Skeletal muscle satellite cell (primary cell): ENCODE results near the gene ZBTB3.
"Not testable (repeated sequence)": the region's sequence is repeated elsewhere in the genome, so short reads cannot be mapped to it uniquely, and the experiment has no call there.

Experiments
- H3K27me3 ChIP-seq: 2 replicates; pipeline ENCODE4 v1.7.0; 2013; ENCODE audit warnings: low read length; ENCODE audit not compliant: control insufficient read depth, insufficient read depth
- H3K36me3 ChIP-seq: 2 replicates; pipeline ENCODE4 v1.7.0; 2013; ENCODE audit warnings: mild to moderate bottlenecking, control low read depth, low read length; ENCODE audit not compliant: insufficient read depth
- H3K4me1 ChIP-seq: 2 replicates; pipeline ENCODE4 v1.7.0; 2013; ENCODE audit warnings: low read length; ENCODE audit not compliant: control insufficient read depth, insufficient read depth
- H3K4me2 ChIP-seq: 2 replicates; pipeline ENCODE4 v1.7.0; 2013; ENCODE audit warnings: mild to moderate bottlenecking, low read length
- H3K4me3 ChIP-seq: 2 replicates; pipeline ENCODE4 v1.7.0; 2013; ENCODE audit warnings: low read length
- H3K9ac ChIP-seq: 2 replicates; pipeline ENCODE4 v1.7.0; 2013; ENCODE audit warnings: mild to moderate bottlenecking, low read depth, low read length, moderate library complexity
- H3K9me3 ChIP-seq: replicated peaks from 2 replicates; pipeline ENCODE4 v1.7.0; 2013; ENCODE audit warnings: mild to moderate bottlenecking, control low read depth, low read length

The ZBTB3 gene

DNA sequence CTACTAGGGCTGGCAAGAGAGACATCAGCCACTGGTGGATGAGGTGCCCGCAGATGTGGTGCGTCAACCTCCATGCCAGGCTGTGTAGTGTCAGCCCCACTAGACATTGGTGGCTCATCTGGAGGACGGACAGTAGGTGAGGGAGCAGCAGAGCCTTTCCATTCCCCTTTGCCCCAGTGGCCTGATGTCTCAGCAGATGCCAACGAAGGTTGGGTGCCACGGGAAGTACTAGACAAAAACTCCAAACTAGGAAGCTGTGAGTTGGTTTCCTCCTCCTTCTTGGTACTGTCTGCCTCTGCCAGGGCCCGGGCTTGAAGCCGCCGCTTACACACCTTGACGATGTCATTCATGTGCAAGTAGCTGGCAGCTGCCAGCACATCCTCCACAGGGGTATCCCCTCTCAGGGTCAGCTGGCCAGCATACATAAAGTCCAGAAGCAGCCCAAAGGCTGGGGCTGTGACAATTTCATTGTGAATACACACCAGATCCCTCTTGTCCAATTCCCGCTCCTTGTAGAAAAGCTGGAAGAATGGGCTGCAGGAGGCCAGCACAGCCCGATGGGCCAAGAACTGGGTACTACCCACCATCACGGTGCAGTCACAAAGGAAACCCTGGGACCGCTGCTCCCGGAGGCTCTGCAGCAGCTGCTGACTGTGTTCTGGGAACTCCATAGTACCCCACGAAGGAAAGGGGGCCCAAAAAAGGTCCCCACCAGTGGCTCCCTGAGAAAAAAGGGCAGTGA is 795 bp downstream of the ZBTB3 start:
- H3K4me3 ChIP-seq = peak overlapping the region; percentile 75
- no peaks in the 10 kb centered on the region for H3K27me3 ChIP-seq
- H3K36me3 ChIP-seq = no peaks in the 10 kb centered on the region
- H3K4me1 ChIP-seq = peaks cover 6% of the 10 kb centered on the region
- H3K9me3 ChIP-seq = no peaks in the 10 kb centered on the region
- H3K4me2 ChIP-seq = peak overlapping the region; percentile 55
- peak overlapping the region; percentile 84 for H3K9ac ChIP-seq

GRCh38 chr11:62752177-62752785 is 1.7 kb downstream of the ZBTB3 start:
- Histone ChIP-seq H3K9ac (no peak overlapping the region), H3K4me1 (peaks cover 6% of the 10 kb centered on the region), H3K9me3 (no peaks in the 10 kb centered on the region), H3K27me3 (no peaks in the 10 kb centered on the region), H3K4me2 (no peak overlapping the region), H3K36me3 (no peaks in the 10 kb centered on the region), H3K4me3 (no peak overlapping the region)

DNA sequence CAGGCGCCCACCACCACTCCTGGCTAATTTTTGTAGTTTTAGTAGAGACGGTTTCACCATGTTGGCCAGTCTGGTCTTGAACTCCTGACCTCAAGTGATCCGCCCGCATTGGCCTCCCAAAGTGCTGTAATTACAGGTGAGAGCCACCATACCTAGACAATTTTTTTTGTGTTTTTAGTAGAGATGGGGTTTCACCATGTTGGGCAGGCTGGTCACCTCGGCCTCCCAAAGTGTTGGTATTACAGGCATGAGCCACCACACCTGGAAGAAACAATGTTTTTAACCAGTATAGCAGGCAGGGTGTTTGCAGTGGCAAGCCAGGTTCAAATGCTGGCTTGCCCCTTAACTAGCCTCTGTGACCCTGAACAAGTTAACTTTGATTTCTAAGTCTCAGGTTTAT is 4.0 kb downstream of the ZBTB3 start:
- not testable (repeated sequence) for H3K4me2 ChIP-seq, H3K36me3 ChIP-seq, H3K9ac ChIP-seq, H3K4me1 ChIP-seq, H3K4me3 ChIP-seq, H3K9me3 ChIP-seq, H3K27me3 ChIP-seq

DNA sequence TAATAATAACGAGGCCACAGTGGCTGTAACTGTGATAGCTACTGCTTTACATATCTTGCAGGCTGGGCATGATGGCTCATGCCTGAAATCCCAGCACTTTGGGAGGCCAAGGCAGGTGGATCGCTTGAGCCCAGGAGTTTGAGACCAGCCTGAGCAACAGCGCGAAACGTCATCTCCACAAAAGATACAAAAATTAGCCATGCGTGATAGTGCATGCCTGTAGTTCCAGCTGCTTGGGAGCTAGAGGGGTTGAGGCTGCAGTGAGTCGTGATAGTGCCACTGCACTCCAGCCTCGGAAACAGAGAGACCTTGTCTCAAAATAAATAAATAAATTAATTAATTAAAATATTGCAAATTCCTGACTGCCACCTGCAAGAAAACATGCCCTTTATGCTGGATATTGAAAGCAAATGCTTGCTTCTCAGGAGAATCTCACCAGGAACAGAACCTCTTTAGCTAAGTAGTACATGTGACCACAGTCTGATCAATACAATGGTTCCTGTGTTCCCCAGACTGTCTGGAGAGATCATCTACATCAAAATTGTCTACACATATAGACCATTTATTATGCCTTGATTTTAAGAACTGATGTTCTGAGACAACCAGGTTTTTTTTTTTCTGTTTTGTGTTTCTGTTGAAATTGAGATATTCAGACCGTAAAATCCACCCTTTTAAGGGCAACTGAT is 6.3 kb downstream of the ZBTB3 start:
- H3K36me3 ChIP-seq = no peaks in the 10 kb centered on the region
- no peaks in the 10 kb centered on the region for H3K9me3 ChIP-seq
- H3K9ac ChIP-seq = no peak overlapping the region
- no peaks in the 10 kb centered on the region for H3K27me3 ChIP-seq
- no peak overlapping the region for H3K4me3 ChIP-seq
- no peaks in the 10 kb centered on the region for H3K4me1 ChIP-seq
- no peak overlapping the region for H3K4me2 ChIP-seq

DNA sequence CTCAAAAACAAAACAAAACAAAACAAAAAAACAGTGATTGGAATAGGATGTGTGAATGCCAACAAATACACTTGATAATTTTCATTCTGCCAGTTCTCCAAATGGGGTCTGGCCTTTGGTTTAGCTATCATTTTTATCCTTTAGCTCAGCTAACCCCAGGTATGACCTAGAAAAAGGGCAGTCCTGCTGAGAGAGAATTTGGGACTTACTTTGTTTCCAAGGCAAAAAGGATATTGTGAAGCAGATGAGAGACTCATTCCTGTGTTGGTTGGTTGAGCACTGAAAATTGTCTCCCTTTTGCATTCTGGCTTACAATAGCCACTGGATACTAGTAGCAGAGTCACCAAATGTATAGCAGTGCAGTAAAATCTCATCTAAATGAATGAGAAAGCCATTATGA is 16.8 kb downstream of the ZBTB3 start:
- no peaks in the 10 kb centered on the region for H3K27me3 ChIP-seq
- H3K4me1 ChIP-seq = no peaks in the 10 kb centered on the region
- no peak overlapping the region for H3K9ac ChIP-seq
- no peak overlapping the region for H3K4me2 ChIP-seq
- peaks cover 46% of the 10 kb centered on the region for H3K36me3 ChIP-seq
- H3K9me3 ChIP-seq = no peaks in the 10 kb centered on the region
- H3K4me3 ChIP-seq = no peak overlapping the region

DNA sequence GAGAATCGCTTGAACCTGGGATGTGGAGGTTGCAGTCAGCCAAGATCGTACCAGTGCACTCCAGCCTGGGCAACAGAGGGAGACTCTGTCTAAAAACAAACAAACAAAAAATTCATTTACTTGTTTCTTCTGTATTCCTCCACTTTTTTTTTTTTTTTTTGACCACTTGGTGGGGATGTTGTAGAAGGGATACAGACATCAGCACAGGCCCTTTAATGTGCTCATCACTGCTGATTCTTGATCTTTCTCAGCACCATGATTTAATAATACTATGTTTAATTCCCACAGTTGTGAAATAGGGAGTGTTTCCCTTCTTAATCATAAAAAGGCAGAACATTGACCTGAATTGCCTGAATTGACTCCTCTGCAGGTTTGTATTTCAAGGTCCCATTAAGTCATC is 21.1 kb downstream of the ZBTB3 start:
- Histone ChIP-seq H3K36me3 (peaks cover 27% of the 10 kb centered on the region), H3K4me2 (no peak overlapping the region), H3K9ac (no peak overlapping the region), H3K27me3 (no peaks in the 10 kb centered on the region), H3K4me1 (peaks cover 9% of the 10 kb centered on the region), H3K4me3 (no peak overlapping the region), H3K9me3 (no peaks in the 10 kb centered on the region)

DNA sequence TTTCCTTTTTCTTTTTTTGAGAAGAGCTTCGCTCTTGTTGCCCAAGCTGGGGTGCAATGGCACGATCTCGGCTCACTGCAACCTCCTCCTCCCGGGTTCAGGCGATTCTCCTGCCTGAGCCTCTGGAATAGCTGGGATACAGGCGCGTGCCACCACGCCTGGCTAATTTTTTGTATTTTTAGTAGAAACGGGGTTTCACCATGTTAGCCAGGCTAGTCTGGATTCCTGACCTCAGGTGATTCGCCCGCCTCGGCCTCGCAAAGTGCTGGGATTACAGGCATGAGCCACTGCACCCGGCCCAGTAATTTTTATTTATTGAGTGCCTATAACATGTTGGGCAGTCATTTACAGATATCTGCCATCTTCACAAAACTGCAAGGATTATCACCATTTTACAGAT is 23.9 kb downstream of the ZBTB3 start:
- H3K9me3 ChIP-seq, H3K4me1 ChIP-seq, H3K27me3 ChIP-seq: not testable (repeated sequence)
- Histone ChIP-seq H3K4me3 (peak overlapping the region; percentile 85), H3K36me3 (peaks cover 30% of the 10 kb centered on the region), H3K9ac (peak overlapping the region; percentile 91), H3K4me2 (peak overlapping the region; percentile 96)

GRCh38 chr11:62728171-62728988 is 25.6 kb downstream of the ZBTB3 start, which contains the start of gene TTC9C:
TSS of gene TTC9C (plus strand) at chr11:62728486. CDS start at chr11:62728849, 363 bp downstream.
- peak within 1 kb of the TSS; percentile 85 for H3K4me3 ChIP-seq
- H3K4me2 ChIP-seq = peak within 1 kb of the TSS; percentile 96
- H3K9ac ChIP-seq = peak within 1 kb of the TSS; percentile 91
- H3K27me3 ChIP-seq = no peaks in the 10 kb centered on the region
- H3K36me3 ChIP-seq = peaks cover 28% of the 10 kb centered on the region
- peaks cover 17% of the 10 kb centered on the region for H3K4me1 ChIP-seq
- H3K9me3 ChIP-seq = no peaks in the 10 kb centered on the region

DNA sequence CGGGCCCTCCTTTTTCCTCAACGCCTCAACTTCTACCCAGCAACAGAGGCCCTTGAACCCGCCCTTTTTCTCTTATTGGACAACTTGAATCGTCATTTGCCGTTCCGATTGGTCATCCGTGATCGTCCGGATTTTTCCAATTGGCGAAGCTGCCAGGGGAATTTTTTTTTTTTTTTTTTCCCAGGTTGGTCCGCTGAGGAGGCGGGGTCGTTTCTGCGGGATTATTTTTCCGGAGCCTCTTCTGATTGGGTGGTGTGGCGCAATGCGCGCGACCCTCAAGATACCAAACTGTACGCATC is 26.1 kb downstream of the ZBTB3 start:
- Histone ChIP-seq H3K9me3 (no peaks in the 10 kb centered on the region), H3K4me1 (peaks cover 17% of the 10 kb centered on the region), H3K27me3 (no peaks in the 10 kb centered on the region), H3K9ac (peak overlapping the region; percentile 91), H3K36me3 (peaks cover 27% of the 10 kb centered on the region), H3K4me3 (peak overlapping the region; percentile 85), H3K4me2 (peak overlapping the region; percentile 96)

- H3K27me3 ChIP-seq = no peaks in the 10 kb centered on the region
- H3K4me2 ChIP-seq = peak within 1 kb of the TSS; percentile 96
- peak within 1 kb of the TSS; percentile 91 for H3K9ac ChIP-seq
- H3K36me3 ChIP-seq = peaks cover 30% of the 10 kb centered on the region
- no peaks in the 10 kb centered on the region for H3K9me3 ChIP-seq
- H3K4me1 ChIP-seq = peaks cover 17% of the 10 kb centered on the region
- peak within 1 kb of the TSS; percentile 85 for H3K4me3 ChIP-seq
Observed at GRCh38 chr11:62727165-62727871, 26.6 kb downstream of the ZBTB3 start, which contains the start of gene HNRNPUL2. TSS of gene HNRNPUL2 (minus strand) at chr11:62727457. CDS start at chr11:62727156, 301 bp downstream.

DNA sequence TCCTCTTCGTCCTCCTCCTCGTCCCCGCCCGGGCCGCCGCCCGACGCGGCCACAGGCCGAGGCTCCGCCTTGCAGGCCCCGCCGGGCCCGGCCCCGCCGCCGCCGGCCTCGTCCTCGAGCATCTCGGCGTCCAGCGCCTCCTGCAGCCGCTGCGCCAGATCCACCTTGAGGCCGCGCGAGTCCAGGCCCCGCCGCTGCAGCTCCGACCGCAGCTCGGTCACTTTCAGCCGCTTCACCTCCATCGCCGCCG is 27.1 kb downstream of the ZBTB3 start:
- H3K9ac ChIP-seq = peak overlapping the region; percentile 91
- peaks cover 17% of the 10 kb centered on the region for H3K4me1 ChIP-seq
- peaks cover 35% of the 10 kb centered on the region for H3K36me3 ChIP-seq
- H3K4me2 ChIP-seq = peak overlapping the region; percentile 96
- H3K27me3 ChIP-seq = no peaks in the 10 kb centered on the region
- H3K4me3 ChIP-seq = peak overlapping the region; percentile 85
- no peaks in the 10 kb centered on the region for H3K9me3 ChIP-seq
